Measurements from ENCODE around the gene IAH1.
"Not testable (repeated sequence)": the region's sequence is repeated elsewhere in the genome, so short reads cannot be mapped to it uniquely, and the experiment has no call there.

The IAH1 gene

GRCh38 chr2:9473985-9474360 lies 378 bp upstream of the IAH1 start:
- DNase-seq, result no peak

GRCh38 chr2:9477914-9478313 lies 3.6 kb downstream of the IAH1 start:
- no peak for DNase-seq

GRCh38 chr2:9478526-9478925 lies 4.2 kb downstream of the IAH1 start:
- DNase-seq, result no peak

DNA sequence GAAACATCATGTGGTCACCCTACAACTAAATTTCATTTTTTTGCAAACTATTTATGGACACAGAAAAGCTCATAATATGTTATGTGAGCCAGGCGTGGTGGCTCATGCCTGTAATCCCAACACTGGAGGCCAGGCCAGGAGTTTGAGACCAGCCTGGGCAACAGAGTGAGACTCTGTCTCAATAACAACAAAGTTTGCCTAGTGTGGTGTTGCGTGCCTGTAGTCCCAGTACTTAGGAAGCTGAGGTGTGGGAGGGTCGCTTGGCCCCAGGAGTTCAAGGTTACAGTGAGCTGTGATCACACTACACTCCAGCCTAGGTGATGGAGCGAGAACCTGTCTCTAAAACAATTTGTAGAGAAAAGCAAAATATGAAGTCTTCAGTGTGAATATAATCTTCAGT lies 5.8 kb downstream of the IAH1 start:
- DNase-seq, result no peak

GRCh38 chr2:9483107-9483506 lies 8.8 kb downstream of the IAH1 start:
- no peak for DNase-seq

- DNase-seq, result no peak
Observed at GRCh38 chr2:9484533-9484932, 10.2 kb downstream of the IAH1 start.

DNA sequence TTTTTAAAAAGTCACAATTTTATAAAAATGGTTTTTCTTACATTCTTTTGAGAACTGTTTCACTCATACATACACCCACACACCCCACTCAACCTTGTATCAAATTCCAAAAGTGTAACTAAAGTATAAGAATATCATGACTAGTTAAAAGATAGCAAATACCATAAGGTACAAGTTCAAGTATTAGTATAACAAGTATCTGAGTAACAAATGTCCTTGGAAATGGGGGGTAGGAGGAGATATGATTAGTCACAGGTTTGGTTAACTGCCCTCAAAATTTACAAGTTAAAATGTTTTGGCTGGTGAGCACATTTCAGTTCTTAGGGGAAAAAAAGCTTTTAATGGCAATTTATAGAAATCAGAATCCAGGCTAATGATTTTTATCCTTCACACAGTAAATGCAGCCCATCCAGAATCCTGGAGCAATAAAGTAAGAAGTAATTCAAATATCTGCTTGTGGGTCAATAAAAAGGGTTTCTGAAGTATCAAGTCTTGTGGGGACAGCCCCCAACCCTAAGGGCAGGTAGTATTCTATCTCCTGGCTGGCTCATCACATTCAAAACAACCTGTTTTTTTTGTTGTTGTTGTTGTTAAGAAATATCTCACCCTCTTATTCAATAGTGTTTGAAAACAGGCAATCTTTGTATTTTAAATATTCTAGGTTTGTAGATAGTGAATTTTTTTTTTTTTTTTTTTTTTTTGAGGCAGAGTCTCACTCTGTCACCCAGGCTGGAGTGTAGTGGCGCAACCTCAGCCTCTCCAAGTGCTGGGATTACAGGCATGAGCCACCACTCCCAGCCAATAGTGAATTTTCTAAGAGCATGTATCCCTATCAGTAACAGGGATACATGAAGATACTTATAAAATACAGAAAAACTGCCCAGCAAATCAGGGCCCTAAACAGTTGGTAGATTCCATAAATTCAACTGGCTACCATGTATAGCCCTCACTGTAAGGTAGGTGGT lies 14.5 kb downstream of the IAH1 start:
- DNase-seq, result no peak

DNA sequence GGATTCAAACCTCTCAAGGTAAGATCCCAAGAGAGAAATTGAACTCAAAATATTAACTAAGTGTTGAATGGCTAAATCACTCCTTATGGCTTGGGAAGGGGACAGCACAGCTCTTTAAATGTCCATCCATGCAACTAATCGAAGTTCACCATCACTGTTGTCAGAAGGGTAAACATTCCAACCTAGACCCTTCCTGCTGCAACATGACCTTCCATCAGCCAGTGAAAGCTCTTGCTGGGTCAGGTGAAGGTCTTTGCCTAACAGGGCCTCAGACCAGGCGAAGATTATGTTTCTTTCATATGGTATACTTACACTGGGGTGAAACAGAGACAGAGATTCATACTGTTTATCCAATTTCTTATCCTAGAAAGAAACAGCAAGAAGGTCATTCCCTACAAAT lies 16.4 kb downstream of the IAH1 start:
- no peak for DNase-seq

DNA sequence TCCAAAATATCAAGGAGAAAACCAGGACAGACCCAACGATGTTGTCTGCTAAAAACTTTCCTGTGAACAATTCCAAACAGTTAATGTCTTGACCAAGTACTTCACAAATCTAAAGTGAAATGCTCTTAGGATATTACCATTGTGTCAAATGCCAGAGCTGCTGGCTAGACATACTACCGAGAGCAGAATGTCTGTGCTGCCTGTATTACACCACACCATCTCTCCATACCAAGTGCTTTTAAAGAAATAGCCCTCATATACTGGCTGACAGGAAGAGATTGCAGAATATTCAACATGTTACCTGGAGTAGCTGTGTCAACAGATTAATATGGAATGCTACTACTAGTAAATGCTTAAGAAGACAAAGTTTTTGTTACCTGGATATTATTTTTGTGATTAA lies 18.6 kb downstream of the IAH1 start:
- no peak for DNase-seq

DNA sequence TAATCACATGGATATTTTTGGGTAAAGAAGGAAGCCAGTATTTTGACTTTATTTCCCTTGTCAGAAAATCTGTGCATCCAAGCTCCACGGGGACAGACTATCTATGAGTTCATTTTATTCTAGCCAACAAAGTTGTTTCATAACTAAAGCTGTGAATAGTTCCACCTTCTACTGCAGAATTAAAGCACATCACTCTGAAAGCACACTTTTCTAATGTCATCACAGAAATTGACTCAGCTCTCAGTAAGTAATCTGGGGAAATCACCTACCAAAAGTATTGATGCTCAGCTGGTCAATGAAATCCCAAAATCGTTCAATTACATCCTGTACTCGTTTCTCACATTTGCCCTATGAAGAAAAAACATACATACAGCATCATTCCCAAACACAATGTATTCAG lies 19.1 kb downstream of the IAH1 start:
- DNase-seq, result no peak

GRCh38 chr2:9494081-9494480 lies 19.7 kb downstream of the IAH1 start:
- DNase-seq, result no peak

DNA sequence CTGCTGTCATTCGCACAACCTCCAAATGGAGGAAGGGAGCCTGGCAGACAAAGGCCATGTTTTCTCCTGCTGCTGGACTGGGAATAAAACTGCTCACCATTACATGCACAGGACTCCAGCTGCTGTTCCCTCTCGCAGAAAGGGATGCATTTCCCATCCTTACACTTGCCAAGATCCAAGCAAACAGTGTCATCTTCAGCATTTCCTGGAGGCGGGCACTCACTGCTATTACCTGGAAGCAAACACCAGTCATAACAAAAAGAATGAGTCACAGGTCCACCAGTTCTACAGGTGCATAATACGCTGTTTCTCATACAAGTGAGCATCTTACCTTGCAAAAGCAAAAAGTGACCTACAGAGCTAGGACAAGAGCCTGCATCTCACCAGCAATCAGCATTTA lies 22.7 kb downstream of the IAH1 start:
- DNase-seq, result no peak

- DNase-seq, result no peak
Observed at GRCh38 chr2:9498210-9498609, 23.9 kb downstream of the IAH1 start.

- DNase-seq, result no peak
Observed at GRCh38 chr2:9508931-9509330, 34.6 kb downstream of the IAH1 start.

- not testable (repeated sequence) for DNase-seq
Observed at GRCh38 chr2:9513946-9514345, 39.6 kb downstream of the IAH1 start.

- DNase-seq, result no peak
Observed at GRCh38 chr2:9517118-9517782, 42.9 kb downstream of the IAH1 start.

GRCh38 chr2:9518163-9518562 lies 43.8 kb downstream of the IAH1 start:
- DNase-seq, result no peak

- DNase-seq, result no peak
Observed at GRCh38 chr2:9518780-9519179, 44.4 kb downstream of the IAH1 start.

DNA sequence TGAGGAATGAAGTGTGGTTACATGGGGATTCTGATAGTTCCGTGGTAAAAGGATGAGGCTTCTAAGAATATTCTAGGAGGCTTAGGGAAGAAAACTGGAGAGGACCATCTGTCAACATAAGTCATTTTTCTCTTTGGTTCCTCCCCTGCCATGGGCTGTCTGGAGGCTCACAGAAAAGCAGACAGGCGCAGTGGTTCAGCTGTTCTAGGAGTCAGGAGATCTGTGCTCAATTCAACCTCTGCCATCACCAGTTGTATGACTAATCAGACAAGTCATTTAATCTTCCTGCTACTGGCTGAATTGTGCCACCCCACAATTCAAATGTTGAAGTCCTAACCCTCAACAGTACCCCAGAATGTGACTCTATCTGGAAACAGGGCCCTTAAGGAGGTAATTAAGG lies 44.9 kb downstream of the IAH1 start:
- DNase-seq, result no peak

DNA sequence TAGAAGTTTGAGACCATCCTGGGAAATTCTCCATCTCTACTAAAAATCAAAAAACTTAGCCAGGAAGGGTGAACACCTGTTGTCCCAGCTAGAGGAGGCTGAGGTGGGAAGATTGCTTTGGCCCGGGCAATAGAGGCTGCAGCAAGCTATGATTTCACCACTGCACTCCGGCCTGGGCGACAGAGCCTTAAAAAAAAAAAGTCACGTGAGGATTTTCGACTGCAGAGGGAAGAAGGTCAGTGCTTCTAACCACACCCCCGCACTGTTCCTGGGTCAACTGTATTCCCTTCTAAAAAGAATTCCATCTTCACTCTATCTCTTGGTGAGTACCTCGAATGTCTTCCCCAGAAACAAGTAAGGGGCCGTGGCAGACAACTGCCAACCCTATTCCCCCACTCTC lies 49.9 kb downstream of the IAH1 start:
- DNase-seq, result no peak

GRCh38 chr2:9525266-9525665 lies 50.9 kb downstream of the IAH1 start:
- DNase-seq, result no peak

DNA sequence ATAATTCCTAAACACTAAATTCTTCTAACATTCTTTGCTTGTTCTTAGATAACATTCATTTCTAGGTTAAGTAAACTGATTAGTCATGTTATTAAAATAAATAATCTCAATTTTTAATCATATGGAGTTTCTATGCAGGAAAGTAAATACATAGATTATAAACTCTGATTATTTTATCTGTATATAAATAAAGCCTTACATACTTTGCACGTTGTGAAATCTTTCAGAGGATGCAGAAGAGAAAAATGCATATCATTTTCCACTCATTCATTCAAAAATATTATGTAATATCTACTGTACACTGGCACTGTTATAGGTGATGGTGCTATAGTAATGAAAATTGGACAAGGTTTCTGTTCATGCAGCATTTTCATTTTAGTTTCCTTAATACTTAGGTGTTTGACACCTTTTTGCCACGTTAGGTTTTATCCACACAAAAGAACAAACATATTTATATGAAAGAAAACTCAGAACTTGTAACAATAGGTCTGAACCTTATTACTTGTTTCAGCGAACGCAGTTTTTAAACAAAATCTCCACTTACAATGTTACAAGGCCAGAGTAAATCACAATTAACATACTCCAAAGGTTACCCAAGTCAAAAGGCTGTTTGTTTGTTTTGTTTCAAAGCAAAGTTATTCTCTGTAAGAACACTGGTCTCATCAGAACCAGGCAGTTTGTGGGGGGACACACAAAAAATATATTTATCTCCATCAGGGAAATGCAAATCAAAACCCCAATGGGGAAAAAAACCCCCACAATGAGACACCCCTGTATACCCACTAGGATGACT lies 53.8 kb downstream of the IAH1 start:
- no peak for DNase-seq

GRCh38 chr2:9532421-9532820 lies 58.1 kb downstream of the IAH1 start:
- DNase-seq, result no peak

DNA sequence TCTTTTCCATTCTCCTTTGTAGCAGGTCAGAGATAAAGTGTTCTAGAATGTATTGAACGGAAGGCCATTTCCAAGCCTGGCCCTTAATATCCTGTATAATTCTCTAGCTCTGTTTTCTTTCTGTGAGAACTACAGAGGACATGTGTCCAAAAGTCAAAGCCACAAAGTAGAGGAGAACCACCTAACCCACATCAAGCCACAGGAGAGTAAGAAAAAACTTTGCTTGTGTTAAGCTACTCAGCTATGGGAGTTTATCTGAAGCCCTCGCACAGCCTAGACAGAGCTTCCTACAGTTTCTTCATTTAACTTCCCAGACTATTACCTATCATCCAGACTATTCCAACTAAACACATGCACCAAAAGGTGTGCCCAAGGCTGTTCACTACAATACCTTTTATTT lies 59.3 kb downstream of the IAH1 start:
- DNase-seq, result no peak

Data from SW 1271 (cell line).